Measurements from ENCODE around the gene KIAA0408. TPM values are rescaled to one million over a fixed set of nuclear protein-coding genes. Genes with fewer than 3 reads are reported as not detected.
A peak's percentile ranks its signal among the peaks of the same experiment; 100 is the strongest.

The KIAA0408 gene
- total RNA-seq (40.8 TPM), polyA plus RNA-seq (14.9 TPM)

- peak; percentile 77 for DNase-seq (ENCODE audit: extremely low spot score)
- WGBS, result 11% methylated on average over 4 of the region's 4 CpGs
- no peaks in the 10 kb centered on the region for H3K36me3 ChIP-seq (ENCODE audit: insufficient read depth)
Observed at GRCh38 chr6:127459231-127459641, at the start of gene KIAA0408. TSS of gene KIAA0408 (minus strand) at chr6:127459389. CDS start at chr6:127453981, 5,408 bp downstream.

DNA sequence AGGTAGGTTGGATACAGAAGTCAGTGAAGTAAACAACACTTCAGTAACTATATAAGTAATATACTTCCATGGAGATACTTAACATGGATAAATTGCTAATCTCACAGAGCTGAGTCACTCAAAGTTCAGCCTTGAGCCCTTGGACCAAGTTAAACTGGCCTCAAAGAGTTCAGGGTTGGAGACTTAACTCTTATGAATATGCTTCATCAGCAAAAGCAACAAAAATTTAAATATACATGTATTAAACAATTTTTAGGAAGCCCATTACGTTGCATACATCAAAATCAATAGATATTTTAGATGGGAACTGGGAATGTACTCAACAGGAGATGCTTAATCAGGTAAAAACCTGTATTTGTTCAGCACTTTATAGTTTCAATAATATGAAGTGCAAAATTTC lies 47.7 kb upstream of the KIAA0408 start:
- whole genome bisulfite sequencing, result 89% methylated on average over 1 of the region's 1 CpG
- Histone ChIP-seq H3K36me3 (ENCODE audit: insufficient read depth) (no peaks in the 10 kb centered on the region), H3K4me1 (ENCODE audit: insufficient read depth) (no peaks in the 10 kb centered on the region), H3K4me3 (ENCODE audit: low read depth, low read length) (no peak overlapping the region), H3K27ac (ENCODE audit: low read depth) (no peak overlapping the region)
- no peak for DNase-seq (ENCODE audit: extremely low spot score)

More at GRCh38 chr6:127459231-127459641, at the start of gene KIAA0408:
- H3K4me1 ChIP-seq (ENCODE audit: insufficient read depth), result no peaks in the 10 kb centered on the region
- peak within 1 kb of the TSS; percentile 59 for H3K27ac ChIP-seq (ENCODE audit: low read depth)
- peak within 1 kb of the TSS; percentile 55 for H3K4me3 ChIP-seq (ENCODE audit: low read depth, low read length)

GRCh38 chr6:127503022-127503421 lies 43.8 kb upstream of the KIAA0408 start:
- Histone ChIP-seq H3K4me3 (ENCODE audit: low read depth, low read length) (no peak overlapping the region), H3K27ac (ENCODE audit: low read depth) (no peak overlapping the region), H3K4me1 (ENCODE audit: insufficient read depth) (no peaks in the 10 kb centered on the region), H3K36me3 (ENCODE audit: insufficient read depth) (no peaks in the 10 kb centered on the region)
- no peak for DNase-seq (ENCODE audit: extremely low spot score)
- 86% methylated on average over 3 of the region's 3 CpGs for WGBS

- DNase-seq (ENCODE audit: extremely low spot score), result no peak
- 65% methylated on average over 1 of the region's 1 CpG for WGBS
- H3K36me3 ChIP-seq (ENCODE audit: insufficient read depth), result no peaks in the 10 kb centered on the region
Observed at GRCh38 chr6:127497410-127497809, 38.2 kb upstream of the KIAA0408 start.

DNA sequence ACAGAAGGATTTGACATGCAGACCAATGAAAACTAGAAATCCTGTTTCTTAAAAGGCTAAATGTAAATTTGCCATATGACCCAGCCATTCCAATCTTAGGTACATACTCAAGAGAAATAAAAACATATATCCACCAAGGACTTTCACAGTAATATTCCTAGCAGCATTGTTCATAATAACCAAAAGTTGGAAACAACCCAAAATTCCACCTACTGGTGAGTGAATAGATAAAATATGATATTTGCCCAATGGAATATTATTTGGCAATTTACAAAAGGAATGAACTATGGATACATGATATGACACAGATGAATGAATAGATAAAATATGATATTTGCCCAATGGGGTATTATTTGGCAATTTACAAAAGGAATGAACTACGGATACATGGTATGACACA lies 37.3 kb upstream of the KIAA0408 start:
- WGBS, result 98% methylated on average over 1 of the region's 1 CpG
- H3K36me3 ChIP-seq (ENCODE audit: insufficient read depth), result no peaks in the 10 kb centered on the region
- no peak for DNase-seq (ENCODE audit: extremely low spot score)
- H3K4me3 ChIP-seq (ENCODE audit: low read depth, low read length), result no peak overlapping the region
- H3K27ac ChIP-seq (ENCODE audit: low read depth), result no peak overlapping the region
- no peaks in the 10 kb centered on the region for H3K4me1 ChIP-seq (ENCODE audit: insufficient read depth)

More at GRCh38 chr6:127497410-127497809, 38.2 kb upstream of the KIAA0408 start:
- Histone ChIP-seq H3K4me3 (ENCODE audit: low read depth, low read length) (no peak overlapping the region), H3K4me1 (ENCODE audit: insufficient read depth) (no peaks in the 10 kb centered on the region), H3K27ac (ENCODE audit: low read depth) (no peak overlapping the region)

DNA sequence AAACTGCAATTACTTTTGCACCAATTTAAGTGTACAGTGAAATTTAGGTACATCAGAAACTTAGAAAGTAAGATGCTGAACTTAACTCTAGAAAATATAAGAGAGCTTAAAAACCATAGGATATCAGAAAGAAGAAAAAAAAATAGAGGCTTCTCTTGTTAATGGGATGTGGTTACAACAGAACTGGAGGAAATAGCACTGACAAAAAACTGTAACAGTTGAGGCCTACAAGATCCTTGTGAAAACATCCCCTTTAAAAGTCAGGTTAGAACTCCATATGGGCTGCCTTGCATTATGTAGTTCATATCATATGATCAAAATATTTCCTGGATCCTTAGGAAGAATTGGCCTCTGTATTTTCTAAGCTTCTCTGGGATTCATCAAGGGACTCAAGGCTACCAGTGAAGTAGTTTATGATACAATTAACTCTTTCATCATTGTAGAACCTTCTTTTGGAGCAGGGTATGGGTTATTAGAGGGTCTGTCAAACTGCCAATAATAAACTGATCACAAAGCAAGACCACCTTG lies 35.1 kb upstream of the KIAA0408 start:
- H3K36me3 ChIP-seq (ENCODE audit: insufficient read depth), result no peaks in the 10 kb centered on the region
- H3K4me1 ChIP-seq (ENCODE audit: insufficient read depth), result no peaks in the 10 kb centered on the region
- no peak overlapping the region for H3K27ac ChIP-seq (ENCODE audit: low read depth)
- no peak for DNase-seq (ENCODE audit: extremely low spot score)
- H3K4me3 ChIP-seq (ENCODE audit: low read depth, low read length), result no peak overlapping the region

GRCh38 chr6:127489248-127489647 lies 30.1 kb upstream of the KIAA0408 start:
- no peak overlapping the region for H3K27ac ChIP-seq (ENCODE audit: low read depth)
- H3K4me3 ChIP-seq (ENCODE audit: low read depth, low read length), result no peak overlapping the region
- WGBS, result 87% methylated on average over 1 of the region's 1 CpG
- no peaks in the 10 kb centered on the region for H3K4me1 ChIP-seq (ENCODE audit: insufficient read depth)
- DNase-seq (ENCODE audit: extremely low spot score), result no peak
- H3K36me3 ChIP-seq (ENCODE audit: insufficient read depth), result no peaks in the 10 kb centered on the region

DNA sequence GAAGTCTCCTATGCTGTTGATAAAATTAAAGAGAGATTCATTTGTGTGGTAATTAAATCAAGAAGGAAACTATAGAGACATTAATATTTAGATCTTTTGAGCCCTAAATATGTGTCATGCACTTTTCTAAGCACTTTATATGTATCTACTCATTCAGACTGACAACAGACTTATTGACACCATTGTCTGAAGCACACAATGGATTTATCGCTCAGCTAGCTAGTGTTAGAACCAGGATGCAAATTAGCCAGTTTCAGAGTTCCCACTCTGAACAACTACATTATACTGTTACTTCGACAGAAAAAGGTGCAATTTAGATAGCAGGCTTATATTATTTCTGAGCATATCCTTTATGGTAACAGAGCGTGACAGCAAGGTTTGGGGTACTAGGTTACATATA lies 27.7 kb upstream of the KIAA0408 start:
- no peaks in the 10 kb centered on the region for H3K36me3 ChIP-seq (ENCODE audit: insufficient read depth)
- no peaks in the 10 kb centered on the region for H3K4me1 ChIP-seq (ENCODE audit: insufficient read depth)
- WGBS, result 95% methylated on average over 3 of the region's 3 CpGs
- no peak overlapping the region for H3K4me3 ChIP-seq (ENCODE audit: low read depth, low read length)
- H3K27ac ChIP-seq (ENCODE audit: low read depth), result no peak overlapping the region
- no peak for DNase-seq (ENCODE audit: extremely low spot score)

DNA sequence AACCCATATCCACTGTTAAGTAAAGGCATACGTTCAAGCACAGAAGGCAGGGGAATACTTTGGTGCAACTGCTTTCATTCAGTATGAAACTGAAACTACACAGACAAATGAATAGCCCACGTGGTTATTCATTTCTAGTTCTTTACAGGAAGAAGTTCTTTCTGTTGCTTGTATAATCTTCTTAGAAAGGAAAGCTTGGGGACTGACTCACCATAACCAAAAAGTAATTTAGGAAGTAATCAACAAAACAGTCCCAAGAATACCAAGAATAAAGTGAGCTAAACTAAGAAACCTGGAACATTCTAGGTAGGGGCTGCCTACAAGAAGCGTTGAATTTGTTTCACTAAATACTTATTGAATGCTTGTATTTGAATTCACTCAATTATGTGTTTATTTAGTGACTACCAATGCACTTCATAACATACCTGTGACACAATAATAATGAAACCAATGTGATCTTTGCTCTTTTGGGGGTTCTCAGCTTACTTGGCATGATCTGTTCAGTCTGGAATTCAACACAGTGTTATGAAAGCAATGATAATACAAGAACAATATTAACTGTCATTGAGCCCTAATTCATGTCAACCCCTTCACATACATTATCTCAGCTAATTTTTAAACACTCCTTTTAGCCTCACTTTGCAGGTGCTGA lies 25.1 kb upstream of the KIAA0408 start:
- DNase-seq (ENCODE audit: extremely low spot score), result no peak
- 42% methylated on average over 3 of the region's 3 CpGs for WGBS
- no peak overlapping the region for H3K27ac ChIP-seq (ENCODE audit: low read depth)
- H3K36me3 ChIP-seq (ENCODE audit: insufficient read depth), result no peaks in the 10 kb centered on the region
- no peaks in the 10 kb centered on the region for H3K4me1 ChIP-seq (ENCODE audit: insufficient read depth)
- H3K4me3 ChIP-seq (ENCODE audit: low read depth, low read length), result no peak overlapping the region

- Histone ChIP-seq H3K4me1 (ENCODE audit: insufficient read depth) (no peaks in the 10 kb centered on the region), H3K4me3 (ENCODE audit: low read depth, low read length) (no peak overlapping the region), H3K27ac (ENCODE audit: low read depth) (no peak overlapping the region), H3K36me3 (ENCODE audit: insufficient read depth) (no peaks in the 10 kb centered on the region)
- WGBS, result 70% methylated on average over 5 of the region's 5 CpGs
- DNase-seq (ENCODE audit: extremely low spot score), result no peak
Observed at GRCh38 chr6:127483399-127484055, 24.3 kb upstream of the KIAA0408 start.

- no peaks in the 10 kb centered on the region for H3K36me3 ChIP-seq (ENCODE audit: insufficient read depth)
- no peak overlapping the region for H3K4me3 ChIP-seq (ENCODE audit: low read depth, low read length)
- DNase-seq (ENCODE audit: extremely low spot score), result no peak
- no peaks in the 10 kb centered on the region for H3K4me1 ChIP-seq (ENCODE audit: insufficient read depth)
- 93% methylated on average over 2 of the region's 2 CpGs for WGBS
- no peak overlapping the region for H3K27ac ChIP-seq (ENCODE audit: low read depth)
Observed at GRCh38 chr6:127482325-127482724, 23.1 kb upstream of the KIAA0408 start.

- H3K4me3 ChIP-seq (ENCODE audit: low read depth, low read length), result no peak overlapping the region
- no peak overlapping the region for H3K27ac ChIP-seq (ENCODE audit: low read depth)
- no peaks in the 10 kb centered on the region for H3K36me3 ChIP-seq (ENCODE audit: insufficient read depth)
- no peak for DNase-seq (ENCODE audit: extremely low spot score)
- WGBS, result 35% methylated on average over 4 of the region's 4 CpGs
- no peaks in the 10 kb centered on the region for H3K4me1 ChIP-seq (ENCODE audit: insufficient read depth)
Observed at GRCh38 chr6:127481628-127482027, 22.4 kb upstream of the KIAA0408 start.

GRCh38 chr6:127481111-127481510 lies 21.9 kb upstream of the KIAA0408 start:
- Histone ChIP-seq H3K27ac (ENCODE audit: low read depth) (no peak overlapping the region), H3K4me3 (ENCODE audit: low read depth, low read length) (no peak overlapping the region), H3K4me1 (ENCODE audit: insufficient read depth) (no peaks in the 10 kb centered on the region), H3K36me3 (ENCODE audit: insufficient read depth) (no peaks in the 10 kb centered on the region)
- 60% methylated on average over 2 of the region's 2 CpGs for WGBS
- no peak for DNase-seq (ENCODE audit: extremely low spot score)

DNA sequence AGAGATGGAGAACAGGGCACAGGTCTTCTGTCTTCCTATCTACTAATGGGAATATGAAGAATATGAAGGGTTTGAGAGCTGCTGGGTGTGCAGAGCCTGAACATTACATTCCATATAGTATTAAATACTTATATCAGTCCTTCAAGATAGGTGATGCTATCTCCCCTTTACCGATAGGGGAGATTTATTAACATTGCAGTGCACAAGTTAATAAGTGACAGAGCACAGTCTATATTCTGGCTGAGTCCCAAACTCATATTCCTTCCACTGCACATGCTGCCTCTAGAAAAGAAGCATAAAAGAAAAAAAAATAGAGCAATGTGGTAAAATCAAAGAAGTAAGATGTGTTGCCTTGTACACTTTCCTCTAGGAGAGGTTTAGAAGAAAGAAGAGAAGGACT lies 18.5 kb upstream of the KIAA0408 start:
- no peaks in the 10 kb centered on the region for H3K36me3 ChIP-seq (ENCODE audit: insufficient read depth)
- no peak overlapping the region for H3K4me3 ChIP-seq (ENCODE audit: low read depth, low read length)
- H3K27ac ChIP-seq (ENCODE audit: low read depth), result no peak overlapping the region
- 90% methylated on average over 1 of the region's 1 CpG for WGBS
- no peak for DNase-seq (ENCODE audit: extremely low spot score)
- no peaks in the 10 kb centered on the region for H3K4me1 ChIP-seq (ENCODE audit: insufficient read depth)
